H1 (cell line): ENCODE results near the gene HID1. TPM values are rescaled to one million over a fixed set of nuclear protein-coding genes. Genes with fewer than 3 reads are reported as not detected.

ENCODE experiments used
- CTCF ChIA-PET: fragments of 300-600 bp; sonication (Branson Sonifier 250); formaldehyde crosslinking; loops from one replicate; lab custom pipeline; 2021; ENCODE audit not compliant: partially characterized antibody; lab: Charles Lee
- POLR2A ChIA-PET: fragments of 300-600 bp; sonication (Branson Sonifier 250); formaldehyde crosslinking; loops from one replicate; lab custom pipeline; 2021; ENCODE audit warnings: inconsistent platforms; ENCODE audit not compliant: partially characterized antibody; lab: Charles Lee
- DNase-seq, 2 experiments: peaks; one replicate each; pipeline versions ENCODE4 v3.0.0 to v3.0.0-alpha.2; 2010 to 2022; ENCODE audit warnings: low spot score in 2 of 2, low read depth in 1 of 2, mixed read lengths in 1 of 2
- FAIRE-seq: peaks from 2 replicates; lab custom pipeline; 2011; peaks lifted over from hg19 to GRCh38; lab: Jason Lieb, UNC
- H2AFZ ChIP-seq: 2 replicates; pipeline ENCODE4 v1.8.1; 2012; ENCODE audit warnings: low read length, inconsistent platforms
- H2AK5ac ChIP-seq: 2 replicates; pipeline ENCODE4 v1.6.1; 2013; ENCODE audit warnings: low read depth, low read length
- H2BK120ac ChIP-seq: replicated peaks from 2 replicates; pipeline ENCODE3; 2013; ENCODE audit warnings: low read depth, low read length, inconsistent platforms
- H2BK12ac ChIP-seq: 2 replicates; pipeline ENCODE4 v1.6.1; 2013; ENCODE audit warnings: low read depth, low read length
- H2BK15ac ChIP-seq: 2 replicates; pipeline ENCODE4 v1.6.1; 2013; ENCODE audit warnings: low read length
- H2BK20ac ChIP-seq: 2 replicates; pipeline ENCODE4 v1.6.1; 2013; ENCODE audit warnings: low read length
- H2BK5ac ChIP-seq: 2 replicates; pipeline ENCODE4 v1.6.1; 2013; ENCODE audit warnings: low read depth, low read length
- H3K14ac ChIP-seq: 2 replicates; pipeline ENCODE4 v1.6.1; 2013; ENCODE audit warnings: inconsistent platforms; ENCODE audit not compliant: insufficient read length
- H3K18ac ChIP-seq: 2 replicates; pipeline ENCODE4 v1.6.1; 2013; ENCODE audit warnings: low read length; ENCODE audit errors: extremely low read depth
- H3K23ac ChIP-seq: 2 replicates; pipeline ENCODE4 v1.6.1; 2013; ENCODE audit warnings: inconsistent platforms; ENCODE audit not compliant: insufficient read length
- H3K23me2 ChIP-seq: 2 replicates; pipeline ENCODE4 v1.6.1; 2013; ENCODE audit warnings: low read depth, low read length
- H3K27ac ChIP-seq: 2 replicates; pipeline ENCODE4 v1.6.1; 2011; ENCODE audit warnings: low read depth, low read length, inconsistent platforms
- H3K27me3 ChIP-seq, 4 experiments: replicated peaks in 1 of 4; 1 replicate in 1 of 4; 2 replicates in 3 of 4; pipeline versions ENCODE4 v1.6.1 to v1.8.1; 2011 to 2013; ENCODE audit warnings: low read length in 3 of 4, mild to moderate bottlenecking in 3 of 4, inconsistent platforms in 2 of 4, mixed read lengths in 2 of 4, moderate library complexity in 1 of 4; ENCODE audit not compliant: control insufficient read depth in 3 of 4, insufficient read depth in 3 of 4; ENCODE audit errors: extremely low read depth in 1 of 4
- H3K36me3 ChIP-seq, 4 experiments: 2 replicates each; pipeline versions ENCODE4 v1.6.1 to v1.8.1; 2011 to 2013; ENCODE audit warnings: mild to moderate bottlenecking in 4 of 4, low read length in 3 of 4, moderate library complexity in 2 of 4, control low read depth in 1 of 4, inconsistent platforms in 1 of 4; ENCODE audit not compliant: insufficient read depth in 4 of 4, control insufficient read depth in 2 of 4
- H3K4ac ChIP-seq: replicated peaks from 2 replicates; pipeline ENCODE3; 2013; ENCODE audit warnings: low read length, low read depth, mixed read lengths, inconsistent platforms; ENCODE audit not compliant: insufficient read length
- H3K4me1 ChIP-seq, 4 experiments: replicated peaks in 1 of 4; 1 replicate in 1 of 4; 2 replicates in 3 of 4; pipeline versions ENCODE4 v1.6.1 to v1.8.1; 2011 to 2013; ENCODE audit warnings: low read length in 3 of 4, inconsistent platforms in 2 of 4, mixed read lengths in 1 of 4; ENCODE audit not compliant: insufficient read depth in 4 of 4, control insufficient read depth in 3 of 4
- H3K4me2 ChIP-seq, 2 experiments: 2 replicates each; pipeline versions ENCODE4 v1.6.1 to v1.8.1; 2011 to 2013; ENCODE audit warnings: low read depth in 2 of 2, low read length in 2 of 2, control low read depth in 1 of 2, inconsistent platforms in 1 of 2, mild to moderate bottlenecking in 1 of 2; ENCODE audit not compliant: insufficient read depth in 1 of 2
- H3K4me3 ChIP-seq, 4 experiments: fragments of 200-600, 300-600 bp in 1 of 4; sonication (generic), shearing (Covaris generic), sonication (Bioruptor Twin) in 1 of 4; 2 replicates each; pipeline versions ENCODE4 v1.5.1 to v1.8.1; 2011 to 2016; ENCODE audit warnings: low read length in 4 of 4, low read depth in 3 of 4, control low read depth in 2 of 4, inconsistent platforms in 2 of 4, mild to moderate bottlenecking in 2 of 4, mixed read lengths in 1 of 4, moderate library complexity in 1 of 4; ENCODE audit not compliant: insufficient read depth in 2 of 4; ENCODE audit errors: extremely low read depth in 1 of 4
- H3K56ac ChIP-seq: replicated peaks from 2 replicates; pipeline ENCODE3; 2013; ENCODE audit warnings: low read depth, mild to moderate bottlenecking, mixed read lengths, low read length, inconsistent platforms; ENCODE audit not compliant: insufficient read length
- H3K79me1 ChIP-seq: 2 replicates; pipeline ENCODE4 v1.6.1; 2013; ENCODE audit warnings: low read depth, low read length, control low read depth
- H3K79me2 ChIP-seq, 2 experiments: 2 replicates each; pipeline versions ENCODE4 v1.6.1 to v1.8.1; 2012 to 2013; ENCODE audit warnings: low read length in 2 of 2, mild to moderate bottlenecking in 2 of 2, inconsistent platforms in 1 of 2; ENCODE audit not compliant: insufficient read depth in 2 of 2, control insufficient read depth in 1 of 2
- H3K9ac ChIP-seq, 4 experiments: replicated peaks in 1 of 4; 1 replicate in 1 of 4; 2 replicates in 3 of 4; pipeline versions ENCODE4 v1.6.1 to v1.8.1; 2011 to 2013; ENCODE audit warnings: low read depth in 3 of 4, low read length in 3 of 4, control low read depth in 2 of 4, mild to moderate bottlenecking in 2 of 4, moderate library complexity in 2 of 4, inconsistent platforms in 1 of 4; ENCODE audit errors: extremely low read depth in 1 of 4
- H3K9me3 ChIP-seq, 2 experiments: 2 replicates each; pipeline versions ENCODE4 v1.6.1 to v1.8.1; 2012 to 2013; ENCODE audit warnings: mild to moderate bottlenecking in 2 of 2, moderate library complexity in 2 of 2, control low read depth in 1 of 2, inconsistent platforms in 1 of 2, low read depth in 1 of 2, low read length in 1 of 2, mixed read lengths in 1 of 2; ENCODE audit not compliant: insufficient read depth in 2 of 2
- H4K20me1 ChIP-seq, 2 experiments: replicated peaks in 1 of 2; 2 replicates each; pipeline versions ENCODE3 to v1.8.1; 2011 to 2013; ENCODE audit warnings: inconsistent platforms in 2 of 2, low read length in 2 of 2, mild to moderate bottlenecking in 1 of 2; ENCODE audit not compliant: insufficient read depth in 2 of 2, control insufficient read depth in 1 of 2
- H4K5ac ChIP-seq: 2 replicates; pipeline ENCODE4 v1.6.1; 2013; ENCODE audit warnings: low read length, low read depth, mixed read lengths, inconsistent platforms; ENCODE audit not compliant: insufficient read length
- H4K8ac ChIP-seq: 2 replicates; pipeline ENCODE4 v1.8.0; 2013; ENCODE audit warnings: mild to moderate bottlenecking, moderate library complexity, low read length, inconsistent platforms; ENCODE audit not compliant: insufficient read depth; ENCODE audit errors: extremely low read depth
- H4K91ac ChIP-seq: replicated peaks from 2 replicates; pipeline ENCODE3; 2013; ENCODE audit warnings: low read length, mixed read lengths, inconsistent platforms; ENCODE audit not compliant: insufficient read length
- BRCA1 ChIP-seq: IDR thresholded peaks from 2 replicates; pipeline ENCODE4 v1.6.1; 2012; ENCODE audit warnings: low read depth, low read length, improper control_type of control experiment
- CBX5 ChIP-seq: fragments of 300-800, 300-1000 bp; sonication (generic); IDR thresholded peaks from 2 replicates; pipeline ENCODE4 v1.7.1; 2016; ENCODE audit warnings: antibody characterized with exemption, low read length, low read depth
- CHD2 ChIP-seq: IDR thresholded peaks from 2 replicates; pipeline ENCODE4 v1.6.1; 2012; ENCODE audit warnings: low read length, improper control_type of control experiment
- E2F6 ChIP-seq: IDR thresholded peaks from 2 replicates; pipeline ENCODE4 v1.6.1; 2012; ENCODE audit warnings: inconsistent platforms
- EGR1 ChIP-seq: IDR thresholded peaks from 2 replicates; pipeline ENCODE4 v1.6.1; 2011; ENCODE audit warnings: low read depth, low read length, borderline replicate concordance
- FOSL1 ChIP-seq: IDR thresholded peaks from 2 replicates; pipeline ENCODE4 v1.6.1; 2011; ENCODE audit warnings: mild to moderate bottlenecking, low read depth, low read length, moderate library complexity; ENCODE audit not compliant: insufficient read depth
- RXRA ChIP-seq: IDR thresholded peaks from 2 replicates; pipeline ENCODE4 v1.6.1; 2011; ENCODE audit warnings: low read depth, mild to moderate bottlenecking, low read length, moderate library complexity; ENCODE audit not compliant: insufficient read depth
- TAF1 ChIP-seq: IDR thresholded peaks from 2 replicates; pipeline ENCODE4 v1.6.1; 2011; ENCODE audit warnings: mild to moderate bottlenecking, low read depth, low read length
- TBP ChIP-seq: IDR thresholded peaks from 2 replicates; pipeline ENCODE4 v1.6.1; 2011; ENCODE audit warnings: low read depth, low read length, improper control_type of control experiment
- TEAD4 ChIP-seq: IDR thresholded peaks from 2 replicates; pipeline ENCODE4 v1.6.1; 2012; ENCODE audit warnings: low read depth, low read length, inconsistent platforms, mixed read lengths
- WGBS, 2 experiments: shearing (Covaris generic) in 1 of 2; methylation state at CpG; one replicate each; pipeline versions ENCODE4 v1.1.6 to v1.1.7; 2013 to 2015; ENCODE audit warnings: low lambda C conversion rate in 2 of 2, mixed read lengths in 2 of 2, inconsistent platforms in 1 of 2, low coverage in 1 of 2, missing lambda C conversion rate in 1 of 2; ENCODE audit not compliant: insufficient replicate concordance in 2 of 2, insufficient coverage in 1 of 2, insufficient read length in 1 of 2; ENCODE audit errors: extremely low coverage in 1 of 2, missing lambda C conversion rate in 1 of 2; 5-methylcytosine and 5-hydroxymethylcytosine counted together
- polyA plus RNA-seq, 7 experiments: library from polyadenylated mRNA; depleted of rRNA in 3 of 7; stranded (reverse) in 5 of 7; unstranded in 2 of 7; fragments of >200 nt in 5 of 7; fragments of 200-250 nt in 2 of 7; gene quantifications; 1 replicate in 5 of 7; 2 replicates in 1 of 7; 4 replicates in 1 of 7; pipeline versions ENCODE4 v1.2.1 to v1.2.3, GENCODE V29; 2011 to 2013; ENCODE audit warnings: missing spikeins in 2 of 7, mixed read lengths in 2 of 7
- total RNA-seq: library from RNA; stranded (reverse); fragmentation: NEBNext Ultra II Directional; extraction: Animal tissue kit (Norgen Biotek cat#: 25700); gene quantifications from 2 replicates; pipeline ENCODE4 v1.2.1, GENCODE V29; 2021

HID1 gene
- total and polyA plus RNA-seq, 2 of the 8 experiments (the other 6 are each of a cell fraction or from before 2014, with no cell fraction given) = 15.1 to 25.9 TPM

GRCh38 chr17:74903034-74903433, 69.5 kb downstream of the HID1 start:
- no peak overlapping the region for H2BK120ac ChIP-seq
- no peak overlapping the region for H2BK12ac ChIP-seq
- TF ChIP-seq TAF1 (no peak), FOSL1 (no peak), EGR1 (no peak), TEAD4 (no peak), CHD2 (no peak), TBP (no peak), E2F6 (no peak), CBX5 (no peak), BRCA1 (no peak), RXRA (no peak)
- H2BK15ac ChIP-seq = no peak overlapping the region
- H3K23me2 ChIP-seq = no peaks in the 10 kb centered on the region
- no peak overlapping the region for H2AFZ ChIP-seq
- no peaks in the 10 kb centered on the region for H4K20me1 ChIP-seq
- no peak overlapping the region for H2BK20ac ChIP-seq
- POLR2A ChIA-PET = no interaction called here
- no peak overlapping the region for H3K4me2 ChIP-seq
- no peak overlapping the region for H4K91ac ChIP-seq
- DNase-seq (no peak), FAIRE-seq (no peak)
- H2AK5ac ChIP-seq = no peak overlapping the region
- H3K56ac ChIP-seq = no peak overlapping the region
- no peak overlapping the region for H3K4ac ChIP-seq
- H3K9ac ChIP-seq = no peak overlapping the region
- H3K4me1 ChIP-seq = peaks cover 0 to 9% (median 5%) of the 10 kb centered on the region in 4 experiments; a peak in 5 of 7 replicates
- H3K36me3 ChIP-seq = no peaks in the 10 kb centered on the region
- peaks cover 0 to 7% of the 10 kb centered on the region in 2 experiments; a peak in 1 of 4 replicates for H3K9me3 ChIP-seq
- CTCF ChIA-PET = interaction anchor here (1.2 to 1.8 kb wide), 5 partner anchors 10 to 38 kb away, joined by 3 to 8 read pairs (median 4); partner anchors contain the start of genes OTOP2 and USH1G
- H3K14ac ChIP-seq = no peak overlapping the region
- 84% methylated on average over 9 of the region's 9 CpGs; no CpG with 5 or more reads in 1 of the 2 experiments for WGBS, 2 experiments
- no peak overlapping the region for H2BK5ac ChIP-seq
- no peak overlapping the region for H4K8ac ChIP-seq
- no peak overlapping the region for H3K18ac ChIP-seq
- H3K79me2 ChIP-seq = no peaks in the 10 kb centered on the region
- no peak overlapping the region for H3K4me3 ChIP-seq
- H3K27ac ChIP-seq = no peak overlapping the region
- peaks cover 0 to 7% (median 2%) of the 10 kb centered on the region in 4 experiments; a peak in 4 of 7 replicates for H3K27me3 ChIP-seq
- no peak overlapping the region for H4K5ac ChIP-seq
- no peak overlapping the region for H3K23ac ChIP-seq
- H3K79me1 ChIP-seq = no peaks in the 10 kb centered on the region
